ENCODE measurements around the gene VPS8. TPM values are rescaled to one million over a fixed set of nuclear protein-coding genes. Genes with fewer than 3 reads are reported as not detected.

The VPS8 gene
- total RNA-seq, 2 donors from 2014 or later = 65.1 to 69.0 TPM

DNA sequence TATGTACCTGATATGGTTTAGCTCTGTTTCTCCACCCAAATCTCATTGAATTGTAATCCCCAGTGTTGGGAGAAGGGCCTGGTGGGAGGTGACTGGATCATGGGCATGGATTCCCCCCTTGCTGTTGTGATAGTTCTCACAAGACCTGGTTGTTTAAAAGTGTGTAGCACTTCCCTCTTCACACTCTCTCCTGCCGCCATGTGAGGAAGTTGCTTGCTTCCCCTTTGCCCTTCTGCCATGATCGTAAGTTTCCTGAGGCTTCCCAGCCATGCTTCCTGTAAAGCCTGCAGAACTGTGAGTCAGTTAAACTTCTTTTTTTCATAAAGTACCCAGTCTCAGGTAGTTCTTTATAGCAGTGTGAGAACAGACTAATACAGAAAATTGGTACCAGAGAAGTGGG, 247.8 kb downstream of the VPS8 start:
- DNase-seq (no peak), ATAC-seq (no peak)
- intact Hi-C loops (cut with DNase I, micrococcal nuclease) = no loop called here

DNA sequence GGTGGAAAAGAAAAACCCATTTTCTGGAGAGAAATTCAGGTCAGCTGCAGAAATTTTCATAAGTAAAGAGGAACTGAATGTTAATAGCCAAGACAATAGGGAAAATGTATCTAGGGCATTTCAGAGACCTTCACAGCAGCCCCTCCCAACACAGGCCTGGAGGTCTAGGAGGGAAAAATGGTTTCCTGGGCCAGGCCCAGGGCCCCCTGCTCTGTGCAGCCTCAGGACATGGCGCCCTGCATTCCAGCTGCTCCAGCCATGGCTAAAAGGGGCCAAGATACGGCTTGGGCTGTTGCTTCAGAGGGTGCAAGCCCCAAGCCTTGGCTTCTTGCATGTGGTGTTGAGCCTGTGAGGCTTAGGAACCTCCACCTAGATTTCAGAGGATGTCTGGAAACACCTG, 248.7 kb downstream of the VPS8 start:
- no peak for DNase-seq
- intact Hi-C loops (cut with DNase I, micrococcal nuclease) = no loop called here
- ATAC-seq = no peak

DNA sequence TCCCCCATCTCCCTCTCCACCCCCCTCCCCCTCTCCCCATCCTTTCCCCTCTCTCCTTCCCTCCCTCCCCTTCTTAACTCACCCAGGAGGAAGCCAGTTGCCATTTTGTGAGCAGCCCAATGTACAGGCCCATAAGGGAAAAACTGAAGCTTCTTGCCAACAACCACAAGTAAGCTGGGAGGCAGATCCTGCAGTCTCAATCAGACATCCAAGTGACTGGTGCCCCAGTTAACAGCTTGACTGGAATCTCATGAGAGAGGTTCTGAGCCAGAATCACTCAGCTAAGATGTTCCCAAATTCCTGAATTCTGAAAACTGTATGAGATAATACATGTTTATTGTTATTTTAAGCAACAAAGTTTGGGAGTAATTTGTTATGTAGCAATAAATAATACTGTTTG, 250.2 kb downstream of the VPS8 start:
- no peak for ATAC-seq
- DNase-seq = no peak
- intact Hi-C loops (cut with DNase I, micrococcal nuclease) = no loop called here

DNA sequence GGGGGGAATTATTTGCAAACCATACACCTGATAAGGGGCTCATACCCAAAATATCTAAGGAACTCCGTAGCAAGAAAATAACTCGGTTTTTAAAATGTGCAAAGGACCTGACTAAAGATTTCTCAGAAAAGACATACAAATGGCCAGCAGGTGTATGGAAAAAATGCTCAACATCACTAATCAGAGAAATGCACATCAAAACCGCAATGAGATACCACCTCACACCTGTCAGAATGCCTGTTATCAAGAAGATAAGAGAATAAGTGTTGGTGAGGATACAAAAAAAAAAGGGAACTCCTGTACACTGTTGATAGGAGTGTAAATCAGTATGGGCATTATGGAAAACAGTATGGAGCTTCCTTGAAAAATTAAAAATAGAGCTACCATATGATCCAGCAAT, 251.5 kb downstream of the VPS8 start:
- no peak for DNase-seq
- intact Hi-C loops (cut with DNase I, micrococcal nuclease) = no loop called here
- no peak for ATAC-seq

DNA sequence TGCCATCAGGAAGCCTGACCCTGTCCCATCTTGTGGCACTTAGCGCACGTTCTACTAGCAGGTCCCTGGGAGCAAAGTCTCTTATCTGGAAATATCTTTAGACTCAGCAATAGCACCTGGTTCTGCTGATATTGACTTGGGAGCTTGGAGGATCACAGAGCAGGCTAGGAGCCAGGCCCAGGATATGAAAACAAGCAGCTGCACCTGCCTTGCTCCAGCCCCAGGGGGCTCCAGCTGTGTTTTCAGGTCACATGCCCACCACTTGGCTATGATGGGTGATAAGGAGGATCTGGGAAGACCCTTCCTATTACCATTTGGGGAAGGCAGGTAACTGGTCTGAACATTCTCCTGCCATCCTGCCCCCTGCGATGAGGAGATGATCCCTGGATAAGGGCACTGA, 253.1 kb downstream of the VPS8 start:
- no peak for DNase-seq
- no peak for ATAC-seq
- intact Hi-C loops (cut with DNase I, micrococcal nuclease) = no loop called here

DNA sequence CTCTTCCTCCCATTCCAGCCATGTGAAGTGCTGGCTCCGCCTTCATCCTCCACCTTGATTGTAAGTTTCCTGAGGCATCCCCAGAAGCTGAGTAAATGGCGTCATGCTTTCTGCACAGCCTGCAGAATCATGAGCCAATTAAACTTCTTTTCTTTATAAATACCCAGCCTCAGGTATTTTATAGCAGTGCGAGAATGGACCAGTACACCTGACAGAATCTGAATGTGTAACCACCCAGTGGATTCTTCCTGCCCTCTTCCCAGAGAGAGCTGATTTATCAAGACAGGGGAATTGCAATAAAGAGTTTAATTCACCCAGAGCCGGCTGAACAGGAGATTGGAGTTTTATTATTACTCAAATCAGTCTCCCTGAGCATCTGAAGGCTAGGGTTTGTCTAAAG, 254.3 kb downstream of the VPS8 start:
- intact Hi-C loops (cut with DNase I, micrococcal nuclease) = no loop called here
- ATAC-seq (no peak), DNase-seq (no peak)

DNA sequence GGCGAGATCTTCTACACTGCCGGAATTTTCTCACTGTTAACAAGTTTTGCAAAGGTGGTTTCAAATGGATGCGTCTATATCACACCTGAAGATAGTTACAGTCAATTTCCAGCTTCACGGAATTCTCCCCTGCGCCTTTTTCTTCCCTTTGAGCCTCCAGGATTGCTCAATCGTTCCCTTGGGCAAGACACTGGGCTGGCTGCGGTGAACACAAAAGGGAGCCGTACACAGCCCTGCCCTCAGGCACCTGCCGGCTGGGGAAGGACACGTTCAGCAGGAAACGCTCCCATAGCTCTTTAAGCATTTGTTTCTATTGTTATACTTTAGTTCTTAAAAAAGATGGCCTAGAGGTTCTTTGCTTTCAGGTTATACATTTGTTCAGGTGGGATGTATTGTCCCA, 255.2 kb downstream of the VPS8 start:
- intact Hi-C loops (cut with DNase I, micrococcal nuclease) = no loop called here
- DNase-seq (no peak), ATAC-seq (no peak)

DNA sequence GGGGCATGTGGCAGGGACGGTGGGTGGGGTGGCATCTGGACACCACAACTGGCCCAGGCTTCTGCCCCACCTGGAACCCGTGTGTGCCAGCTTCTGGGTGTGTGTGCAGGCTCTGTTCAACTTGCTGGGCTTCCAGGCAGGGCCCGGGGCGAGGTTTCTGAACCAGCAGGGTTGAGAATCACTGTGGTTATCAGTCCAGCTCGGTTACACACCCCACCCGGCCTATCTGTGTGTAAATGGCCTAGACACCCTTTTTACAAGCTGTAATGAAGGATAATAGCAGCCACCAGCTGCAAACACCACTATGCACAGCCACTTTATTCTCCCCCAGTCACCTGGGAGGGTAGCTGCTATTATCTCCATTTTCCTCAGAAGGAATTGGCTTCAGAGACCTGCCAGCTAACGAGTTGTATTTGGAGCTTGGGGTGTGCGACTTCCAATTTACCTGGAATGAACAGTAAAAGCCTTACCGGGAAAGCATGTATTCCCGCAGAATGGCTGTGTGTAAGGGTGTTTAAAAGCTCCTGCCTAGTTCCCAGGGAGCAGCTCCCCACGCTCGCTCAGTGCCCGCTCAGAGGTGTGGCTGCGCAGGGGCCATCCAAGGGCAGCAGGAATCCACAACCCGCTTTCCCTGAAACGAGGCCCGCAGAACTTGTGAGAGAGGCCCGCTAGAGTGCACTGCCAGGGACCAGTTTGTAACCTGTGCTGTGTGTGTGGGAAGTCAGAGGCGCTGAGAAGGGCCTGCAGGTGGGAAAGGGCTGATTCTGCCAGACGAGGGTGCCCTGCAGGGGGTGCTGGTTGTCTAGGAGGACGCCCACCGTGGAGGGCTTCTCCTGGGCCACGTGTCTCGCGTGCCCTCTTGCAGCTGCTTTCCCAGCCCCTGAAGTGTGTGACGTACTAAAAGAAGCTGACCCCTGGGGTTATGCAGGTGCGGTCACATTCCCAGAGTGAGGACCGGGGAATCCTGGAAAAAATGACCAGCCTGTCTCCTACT, 257.4 kb downstream of the VPS8 start:
- intact Hi-C loops (cut with DNase I, micrococcal nuclease) = loop anchor here in 1 of 2 donors (5.0 kb wide), 1 partner anchor 108 kb away; no protein-coding TSS in a partner anchor
- DNase-seq (peak; percentile 82), ATAC-seq (peak; percentile 85)

DNA sequence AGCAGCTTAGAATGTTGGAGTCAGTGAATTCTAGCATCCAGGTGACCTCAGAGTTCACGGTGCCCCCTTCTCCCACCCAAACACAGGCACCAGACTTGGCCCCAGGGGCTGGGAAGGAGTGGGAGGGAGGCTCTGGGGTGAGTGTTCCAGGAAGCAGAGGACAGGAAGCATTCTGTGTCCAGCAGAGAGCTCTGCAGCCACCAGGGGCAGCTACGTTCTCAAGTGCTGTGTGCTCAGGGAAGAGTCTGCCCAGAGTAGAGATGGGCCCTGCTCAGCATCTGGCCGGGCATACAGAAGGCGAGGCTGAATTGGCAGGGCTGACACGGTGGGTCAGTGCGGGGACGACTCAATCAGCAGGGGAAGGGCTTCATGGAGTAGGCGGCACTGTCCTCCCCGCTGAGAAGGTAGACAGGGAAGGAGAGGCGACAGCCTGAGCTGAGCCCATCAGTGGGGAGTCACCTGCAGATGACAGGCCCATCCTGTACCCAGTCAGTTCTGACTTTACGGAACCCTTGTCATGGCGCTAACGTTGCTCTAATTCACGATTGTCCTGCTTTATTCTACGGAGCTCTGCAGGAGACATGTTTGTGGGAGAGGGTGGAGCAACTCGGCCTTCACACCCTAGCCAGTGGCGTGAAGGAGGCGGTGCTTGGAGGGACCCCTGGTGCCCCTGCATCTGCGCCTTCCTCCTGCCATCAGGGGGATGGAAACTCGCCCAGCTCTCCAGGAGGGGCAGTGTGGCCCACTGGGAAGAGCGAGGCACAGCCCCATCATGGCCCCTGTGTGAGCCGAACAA, 258.7 kb downstream of the VPS8 start:
- DNase-seq (peak; percentile 71 to 77), ATAC-seq (peak; percentile 78)
- intact Hi-C loops (cut with DNase I, micrococcal nuclease) = loop anchor here in 1 of 2 donors (5.0 kb wide), 1 partner anchor 107 kb away; no protein-coding TSS in a partner anchor

DNA sequence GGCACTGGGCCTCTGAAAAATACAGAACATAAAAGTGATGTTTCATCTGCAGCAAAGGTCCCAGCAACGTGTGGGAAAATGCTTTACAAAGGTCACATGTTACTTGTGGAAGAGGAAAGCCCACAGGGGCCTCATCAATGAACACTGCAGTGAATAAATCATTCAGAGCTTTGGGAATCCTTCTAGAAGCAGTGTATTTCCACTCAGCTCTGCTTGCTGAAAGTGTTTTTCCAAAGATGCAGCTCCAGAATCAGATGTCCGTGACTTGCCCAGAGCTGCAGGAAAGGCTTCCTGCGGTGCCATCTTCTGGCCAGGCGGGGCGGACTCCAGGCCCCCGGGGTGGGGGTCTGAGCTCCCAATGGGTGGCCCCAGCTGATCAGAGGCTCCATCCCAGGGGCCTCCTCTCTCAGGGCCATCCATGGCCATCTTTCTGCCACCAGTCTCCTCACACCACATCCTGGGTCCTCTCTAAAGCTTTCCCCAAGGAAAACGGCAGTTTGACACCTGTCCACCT, 259.4 kb downstream of the VPS8 start:
- intact Hi-C loops (cut with DNase I, micrococcal nuclease) = loop anchor here in 1 of 2 donors (5.0 kb wide), 1 partner anchor 106 kb away; no protein-coding TSS in a partner anchor
- no peak for ATAC-seq

DNA sequence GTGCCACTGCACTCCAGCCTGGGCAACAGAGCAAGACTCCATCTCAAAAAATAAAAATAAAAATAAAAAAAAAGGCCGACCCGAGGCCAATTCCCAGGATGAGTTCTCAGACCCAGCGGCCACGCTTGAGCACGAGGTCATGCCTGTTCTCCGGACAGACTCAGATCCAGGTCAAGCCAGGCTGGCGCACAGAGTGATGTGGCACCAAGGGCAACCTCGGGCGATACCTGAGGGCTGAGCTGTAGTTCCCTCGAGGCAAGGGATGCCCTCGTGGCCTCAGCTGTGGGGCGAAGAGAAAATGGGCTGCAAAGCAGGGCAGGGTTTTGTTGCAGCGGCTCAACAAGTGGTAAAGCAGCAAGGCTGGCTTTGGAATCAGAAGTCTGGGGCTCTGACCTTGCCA, 263.6 kb downstream of the VPS8 start:
- intact Hi-C loops (cut with DNase I, micrococcal nuclease) = no loop called here
- DNase-seq (no peak), ATAC-seq (no peak)

More for the DNA sequence above, 259.4 kb downstream of the VPS8 start:
- DNase-seq = no peak

DNA sequence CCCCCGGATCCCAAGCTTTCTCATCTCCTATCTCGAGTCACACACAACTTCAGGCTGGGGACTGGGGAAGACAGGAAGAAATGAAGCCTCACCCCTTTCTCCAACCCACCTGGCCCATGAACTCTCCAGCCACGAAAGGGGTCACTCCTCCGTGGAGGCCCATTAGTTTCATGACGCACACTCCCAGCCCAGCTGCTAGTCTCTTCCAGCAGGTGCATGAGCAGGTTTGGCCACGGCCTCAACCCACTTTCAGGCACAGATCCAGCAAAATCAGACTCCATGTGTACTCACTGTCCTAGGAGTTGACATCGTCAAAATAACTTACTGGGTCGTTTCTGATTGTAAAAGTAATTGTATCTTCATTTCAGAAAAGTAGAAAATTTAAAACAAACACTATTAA, 264.3 kb downstream of the VPS8 start:
- intact Hi-C loops (cut with DNase I, micrococcal nuclease) = no loop called here
- ATAC-seq = peak; percentile 25
- DNase-seq = no peak

DNA sequence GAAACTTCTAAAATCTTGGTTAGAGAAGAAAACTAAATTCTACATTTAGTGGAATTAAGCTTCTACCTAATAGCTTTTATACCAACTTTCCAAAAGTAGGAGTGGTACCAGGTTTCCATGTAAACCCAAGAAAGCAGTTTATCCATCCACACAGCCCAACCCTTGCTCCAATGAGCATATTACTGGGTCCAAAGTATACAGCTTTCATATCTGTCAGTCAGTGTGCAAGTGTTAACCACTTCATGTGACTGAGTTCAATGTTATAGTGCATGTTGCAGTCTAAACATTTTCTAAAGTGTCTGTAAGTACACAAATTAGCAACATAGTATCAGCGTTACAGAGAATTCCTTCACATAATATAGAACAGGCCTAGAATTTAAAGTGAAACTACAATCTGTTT, 267.7 kb downstream of the VPS8 start:
- intact Hi-C loops (cut with DNase I, micrococcal nuclease) = no loop called here
- ATAC-seq = peak; percentile 99

DNA sequence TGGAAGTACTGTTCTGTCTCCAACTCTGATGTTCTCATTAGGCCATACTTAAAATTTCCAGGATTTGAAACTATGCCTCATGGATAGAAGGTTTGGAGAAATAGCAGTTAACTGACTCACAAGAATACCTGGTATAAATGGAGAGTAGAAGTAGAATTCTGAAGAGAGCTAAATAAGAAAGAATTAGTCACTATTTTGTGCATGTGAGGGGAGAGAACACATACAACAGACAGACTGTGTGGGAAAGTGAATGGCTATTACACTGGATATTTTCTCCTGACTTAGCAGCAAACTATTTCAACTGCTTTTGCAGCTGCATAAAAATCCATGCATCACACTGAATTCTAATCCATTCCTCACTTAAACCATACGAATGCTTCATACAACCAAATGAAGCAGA, 269.6 kb downstream of the VPS8 start:
- intact Hi-C loops (cut with DNase I, micrococcal nuclease) = no loop called here
- no peak for ATAC-seq
- DNase-seq = no peak

More for the DNA sequence above, 267.7 kb downstream of the VPS8 start:
- no peak for DNase-seq

DNA sequence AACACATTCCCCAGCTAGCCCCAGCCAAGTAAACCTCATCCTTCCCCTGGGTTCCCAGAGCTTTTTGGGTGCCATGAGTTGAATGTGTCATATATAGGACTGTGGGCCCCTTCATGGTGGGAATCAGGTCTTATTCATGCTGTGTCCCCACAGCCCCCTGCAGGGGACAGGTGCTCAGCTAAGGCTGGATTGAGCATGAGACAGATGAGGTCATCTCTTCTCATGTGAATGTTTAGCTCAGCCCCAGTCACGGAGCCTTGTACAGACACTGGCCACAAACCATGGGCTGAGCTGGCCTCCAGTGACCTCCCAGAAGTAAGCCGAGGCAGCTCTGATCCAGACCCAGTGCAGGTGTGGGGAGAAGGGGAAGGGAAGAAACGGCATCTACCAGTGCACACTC, 270.2 kb downstream of the VPS8 start:
- intact Hi-C loops (cut with DNase I, micrococcal nuclease) = no loop called here
- no peak for DNase-seq
- ATAC-seq = no peak

DNA sequence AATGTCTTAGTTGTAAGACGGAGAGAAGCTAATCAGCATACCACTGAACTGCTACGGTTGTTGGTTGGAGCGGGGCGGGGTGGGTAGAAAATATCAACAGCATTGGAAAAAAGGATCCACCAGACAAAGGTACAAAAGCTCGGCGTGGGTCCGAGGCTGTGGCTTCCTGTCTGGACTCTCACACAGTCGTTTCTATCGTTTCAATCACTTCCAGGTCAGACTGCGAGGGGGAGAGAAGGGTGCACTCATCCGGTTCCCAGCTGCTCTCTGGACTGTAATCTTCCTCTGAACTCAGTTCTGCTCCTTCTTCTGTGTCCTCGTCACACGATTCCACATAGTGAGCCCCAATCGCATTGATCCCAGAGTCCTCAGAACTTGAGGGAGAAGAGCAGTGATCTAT, 270.9 kb downstream of the VPS8 start:
- no peak for ATAC-seq
- no peak for DNase-seq
- intact Hi-C loops (cut with DNase I, micrococcal nuclease) = no loop called here

DNA sequence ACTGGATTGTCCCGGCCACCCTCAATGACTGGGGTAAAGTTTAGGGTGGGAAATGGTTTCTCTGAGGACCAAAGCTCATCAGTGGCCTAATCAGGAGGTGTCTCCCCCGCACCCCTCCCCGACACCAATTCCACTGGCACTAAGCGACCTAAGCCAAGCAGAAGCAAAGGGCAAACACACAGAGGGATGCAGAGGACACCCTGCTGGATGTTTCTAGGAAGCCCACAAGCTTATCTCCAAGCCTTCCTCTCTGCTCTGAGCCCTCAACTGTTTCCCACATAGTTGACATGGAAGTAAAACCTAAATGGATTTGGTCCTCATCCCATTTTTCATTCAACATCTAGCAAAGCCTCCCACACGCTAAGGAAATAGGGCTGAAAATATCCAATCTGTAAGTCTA, 272.4 kb downstream of the VPS8 start:
- DNase-seq = no peak
- intact Hi-C loops (cut with DNase I, micrococcal nuclease) = no loop called here
- ATAC-seq = no peak

DNA sequence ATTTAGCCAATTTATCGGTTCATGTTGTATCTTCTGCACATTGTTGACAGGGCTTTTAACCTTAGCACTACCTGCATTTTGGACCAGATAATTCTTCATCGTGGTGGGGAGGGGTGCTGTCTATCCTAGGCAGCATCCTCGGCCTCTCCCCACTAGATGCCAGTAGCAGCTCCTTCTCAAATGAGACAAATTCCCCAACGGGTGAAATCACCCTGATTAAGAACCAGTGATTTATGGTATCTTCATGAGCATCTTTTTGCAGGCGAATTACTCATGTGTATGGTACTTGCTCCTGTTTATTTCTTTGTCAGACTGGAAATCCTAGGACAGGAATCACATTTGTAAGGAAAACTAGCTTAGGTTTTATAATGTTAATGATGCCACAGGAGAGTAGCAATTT, 272.9 kb downstream of the VPS8 start:
- intact Hi-C loops (cut with DNase I, micrococcal nuclease) = no loop called here
- ATAC-seq (no peak), DNase-seq (no peak)

DNA sequence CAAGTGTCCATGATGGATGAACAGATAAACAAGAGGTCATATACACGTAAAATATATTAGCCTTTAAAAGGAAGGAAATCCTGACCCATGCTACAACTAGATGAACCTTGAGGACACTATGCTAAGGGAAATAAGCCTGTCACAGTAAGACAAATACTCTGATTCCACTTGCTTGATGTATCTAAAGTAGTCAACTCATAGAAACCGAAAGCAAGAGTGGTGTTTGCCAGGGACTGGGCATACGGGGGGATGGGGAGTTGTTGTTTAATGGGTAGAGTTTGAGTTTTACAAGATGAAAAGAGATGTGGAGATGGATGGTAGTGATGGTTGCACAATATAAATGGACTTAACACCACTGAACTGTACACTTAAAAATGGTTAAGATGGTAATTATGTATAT, 275.5 kb downstream of the VPS8 start:
- no peak for DNase-seq
- intact Hi-C loops (cut with DNase I, micrococcal nuclease) = no loop called here
- no peak for ATAC-seq

DNA sequence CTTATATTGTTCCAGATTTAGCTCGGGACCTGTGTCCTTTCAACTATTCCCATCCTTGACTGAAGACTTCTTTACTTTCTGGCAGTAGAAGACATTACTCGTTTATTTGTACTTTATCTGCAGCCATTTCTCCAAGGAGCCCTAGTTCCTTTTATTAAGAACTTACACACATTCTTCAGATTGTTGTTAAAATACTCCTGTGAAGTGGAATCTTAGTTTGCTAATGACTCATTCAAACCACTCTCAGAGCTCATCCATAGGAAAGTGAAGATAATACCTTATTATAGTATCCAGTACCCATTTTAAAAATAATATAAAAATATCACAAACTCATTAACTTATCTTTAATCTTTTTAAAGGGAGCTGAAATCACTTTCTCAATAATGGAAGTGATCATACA, 277.4 kb downstream of the VPS8 start:
- no peak for ATAC-seq
- intact Hi-C loops (cut with DNase I, micrococcal nuclease) = no loop called here
- no peak for DNase-seq
